ENCODE measurements around the gene ANXA11. TPM values are rescaled to one million over a fixed set of nuclear protein-coding genes. Genes with fewer than 3 reads are reported as not detected.
A peak's percentile ranks its signal among the peaks of the same experiment; 100 is the strongest.

Gene ANXA11
- total and polyA plus RNA-seq, 9 of the 15 experiments (the other 6 are each of a cell fraction or from before 2014, with no cell fraction given): 43.6 to 212 (median 109) TPM

GRCh38 chr10:80202934-80203834 lies 2.2 kb downstream of the ANXA11 start (continued):
- peak; percentile 73 for TF ChIP-seq DPF2 (IDR thresholded peaks at IDR 0.05)
- no peak for TF ChIP-seq SIRT6 (IDR thresholded peaks at IDR 0.05; ENCODE audit: low read depth, low read length)
- no peak for TF ChIP-seq FIP1L1 (IDR thresholded peaks at IDR 0.05; ENCODE audit: low read depth, low read length, poor library complexity, severe bottlenecking)
- no peak; the same call in none of the 2 replicates for TF ChIP-seq HES1 (IDR thresholded peaks at IDR 0.05; ENCODE audit: low read depth)
- TF ChIP-seq IRF1 (CRISPR knock-in tag; IDR thresholded peaks at IDR 0.05; ENCODE audit: borderline replicate concordance): no peak; the same call in 1 of the 2 replicates
- 0 out of 2 replicates have a peak, but pooled peaks have one; percentile 56 for TF ChIP-seq ZKSCAN1 (IDR thresholded peaks at IDR 0.05; ENCODE audit: low read depth, low read length)
- TF ChIP-seq CREB3L1 (IDR thresholded peaks at IDR 0.05; ENCODE audit: borderline replicate concordance, low read depth): peak; percentile 38; the same call in 1 of the 2 replicates
- no peak for TF ChIP-seq BRD9 (IDR thresholded peaks at IDR 0.05; ENCODE audit: low read depth, partially characterized antibody)
- no peak for TF ChIP-seq EZH2 (IDR thresholded peaks at IDR 0.05; ENCODE audit: borderline replicate concordance, low read depth, low read length)
- no peak for TF ChIP-seq MYBL2 (IDR thresholded peaks at IDR 0.05; ENCODE audit: low read depth)
- TF ChIP-seq MYBL2 (CRISPR knock-in tag; IDR thresholded peaks at IDR 0.05; ENCODE audit: borderline replicate concordance): no peak
- no peak for TF ChIP-seq HMG20B (CRISPR knock-in tag; IDR thresholded peaks at IDR 0.05)
- TF ChIP-seq HDAC1 (IDR thresholded peaks at IDR 0.05): peak in 1 of 2 experiments; percentile 74; a peak in 1 of 4 replicates
- TF ChIP-seq LCOR (CRISPR knock-in tag; IDR thresholded peaks at IDR 0.05): peak; percentile 78
- TF ChIP-seq ZBTB5 (IDR thresholded peaks at IDR 0.05): no peak
- TF ChIP-seq NBN (IDR thresholded peaks at IDR 0.05; ENCODE audit: low read depth): peak; percentile 97
- TF ChIP-seq CEBPG (CRISPR knock-in tag; IDR thresholded peaks at IDR 0.05): peak; percentile 94
- TF ChIP-seq CEBPG (tag; conservative IDR thresholded peaks at IDR 0.05 in 1 of 2, IDR thresholded peaks at IDR 0.05 in 1 of 2): peak; percentile 88 to 90
- TF ChIP-seq TEAD2 (tag; IDR thresholded peaks at IDR 0.05): no peak

Measured in K562 (cell line).